Fibroblast of villous mesenchyme (primary cell): ENCODE results near the gene FRAS1. TPM values are rescaled to one million over a fixed set of nuclear protein-coding genes. Genes with fewer than 3 reads are reported as not detected.

Source experiments
- DNase-seq: peaks from one replicate; pipeline ENCODE4 v3.0.0-alpha.2; 2010; ENCODE audit warnings: low read depth
- H3K4me3 ChIP-seq: 2 replicates; pipeline ENCODE4 v1.5.1; 2011; ENCODE audit warnings: low read depth, mild to moderate bottlenecking, low read length
- CTCF ChIP-seq: IDR thresholded peaks from 2 replicates; pipeline ENCODE4 v1.5.1; 2012; ENCODE audit warnings: low read depth, mild to moderate bottlenecking, low read length; ENCODE audit not compliant: insufficient read depth
- total RNA-seq: library from RNA; depleted of rRNA; stranded (reverse); fragments of >200 nt; gene quantifications from 2 replicates; pipeline ENCODE4 v1.2.3, GENCODE V29; 2012

FRAS1 gene
- total RNA-seq, 1 donor, result 1.3 TPM

DNA sequence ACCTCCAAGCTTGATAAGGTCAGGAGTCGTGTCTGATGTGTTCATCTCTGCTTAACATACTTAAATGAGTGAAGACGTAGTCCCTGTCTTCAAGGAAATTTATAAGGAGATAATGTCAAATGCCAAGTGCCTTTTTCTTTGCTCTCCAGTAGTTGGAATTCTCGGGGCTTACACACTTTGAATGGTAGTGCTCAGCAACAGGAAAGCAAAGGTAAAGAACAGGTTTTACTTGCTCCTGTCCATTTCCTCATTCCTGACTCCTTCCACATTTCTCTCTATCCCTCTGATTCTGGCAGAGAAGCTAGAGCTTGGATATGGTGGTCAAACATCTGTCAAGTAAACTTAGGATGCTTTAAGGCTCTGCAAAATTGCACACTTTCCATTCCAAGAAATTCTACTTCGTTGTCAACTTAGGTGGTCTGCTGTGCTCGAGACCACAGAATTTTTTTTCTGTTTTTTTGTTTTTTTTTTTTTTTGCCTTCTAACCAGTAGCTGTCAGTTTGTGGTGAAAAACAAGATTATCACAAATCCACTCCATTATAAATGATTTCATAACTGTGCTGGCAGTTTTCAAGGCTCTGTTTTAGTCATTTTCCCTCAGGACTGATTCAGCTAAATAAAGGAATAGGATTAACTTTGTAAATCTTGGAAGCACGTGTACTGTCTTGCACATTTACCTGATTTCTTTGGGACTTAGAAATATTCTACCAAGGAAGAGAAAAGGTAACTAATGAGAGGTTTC lies 313.7 kb downstream of the FRAS1 start:
- no peak for DNase-seq
- no peak for TF ChIP-seq CTCF
- no peak overlapping the region for H3K4me3 ChIP-seq

- no peak for DNase-seq
- H3K4me3 ChIP-seq, result no peak overlapping the region
- no peak for TF ChIP-seq CTCF
Observed at GRCh38 chr4:78372355-78372988, 315.3 kb downstream of the FRAS1 start.

GRCh38 chr4:78377555-78377954 lies 320.4 kb downstream of the FRAS1 start:
- DNase-seq, result no peak
- no peak for TF ChIP-seq CTCF
- no peak overlapping the region for H3K4me3 ChIP-seq

DNA sequence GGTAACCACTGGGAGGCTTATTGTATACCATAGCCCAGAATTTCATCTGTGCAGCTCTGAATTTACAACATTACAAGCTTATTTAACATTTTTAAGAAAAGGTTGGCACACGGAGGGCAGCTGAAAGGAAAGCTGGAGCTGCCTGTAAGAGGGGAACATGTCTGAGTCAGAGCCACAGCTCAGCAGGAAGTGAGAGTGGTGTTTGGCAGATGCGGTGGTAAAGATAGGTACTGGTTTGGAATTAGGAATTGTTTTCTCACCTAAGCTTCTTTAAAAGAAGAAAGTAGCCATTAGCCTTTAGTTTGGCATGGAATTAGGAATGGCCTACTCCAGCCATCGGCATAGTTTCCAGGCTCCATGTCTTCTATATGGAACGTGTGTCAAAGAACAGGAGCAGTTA lies 321.9 kb downstream of the FRAS1 start:
- no peak overlapping the region for H3K4me3 ChIP-seq
- no peak for DNase-seq
- TF ChIP-seq CTCF, result no peak

DNA sequence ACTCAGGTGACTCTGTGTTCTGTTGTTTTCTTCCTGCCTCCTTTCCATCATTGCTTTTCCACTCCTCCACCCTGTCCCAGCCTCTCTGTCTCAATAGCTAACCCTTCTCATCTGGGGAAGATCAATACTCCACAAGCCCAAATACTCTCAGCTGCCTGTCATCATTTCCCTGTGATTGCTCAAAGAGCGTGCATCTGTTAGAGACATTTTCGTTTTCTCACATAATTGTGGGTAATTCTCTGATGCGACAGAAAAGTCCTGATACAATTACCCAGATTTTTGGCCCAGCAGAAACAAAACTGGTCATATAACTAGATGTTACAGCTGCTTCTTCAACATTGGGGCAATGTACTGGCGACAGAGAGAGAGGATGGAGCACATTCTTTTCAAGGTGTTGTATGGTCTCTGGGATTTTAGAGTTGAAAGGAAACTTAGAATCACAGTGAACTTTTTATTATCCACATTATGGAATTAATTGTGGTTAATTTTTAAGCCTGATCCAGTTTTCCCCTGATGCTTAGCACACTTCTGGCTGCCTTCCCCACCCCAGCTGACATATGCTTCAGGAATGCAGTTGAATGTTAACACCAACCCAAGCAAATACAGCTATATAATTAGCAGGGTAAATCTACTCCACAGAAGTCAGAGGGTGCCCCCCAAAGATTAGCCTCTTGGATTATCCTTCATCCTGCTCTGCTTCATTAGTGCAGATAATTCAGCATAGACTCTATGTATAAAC lies 323.0 kb downstream of the FRAS1 start:
- no peak for TF ChIP-seq CTCF
- no peak overlapping the region for H3K4me3 ChIP-seq

DNA sequence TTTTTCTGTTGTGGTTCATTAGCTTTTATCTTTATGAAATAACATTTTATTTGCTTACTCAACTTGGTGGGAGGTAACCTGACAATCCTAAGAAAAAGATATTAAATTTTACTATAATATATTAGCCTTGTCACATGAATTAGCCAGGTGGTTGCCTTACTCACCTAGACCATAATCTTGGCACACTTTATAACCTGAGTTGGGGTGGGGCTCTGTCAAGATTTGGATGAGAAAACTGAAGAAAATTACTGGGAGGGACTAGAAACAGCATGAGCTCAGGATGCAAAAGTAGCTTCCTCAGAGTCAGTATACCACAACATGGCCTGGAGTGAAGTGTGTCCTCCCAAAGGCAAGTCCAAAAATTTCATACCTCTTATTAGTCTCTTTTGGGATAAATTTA lies 329.6 kb downstream of the FRAS1 start:
- TF ChIP-seq CTCF, result no peak
- H3K4me3 ChIP-seq, result no peak overlapping the region
- DNase-seq, result no peak

More for the DNA sequence above, 323.0 kb downstream of the FRAS1 start:
- peak; percentile 12 for DNase-seq
